Measurements from ENCODE around the gene CRELD1.

CRELD1 gene

DNA sequence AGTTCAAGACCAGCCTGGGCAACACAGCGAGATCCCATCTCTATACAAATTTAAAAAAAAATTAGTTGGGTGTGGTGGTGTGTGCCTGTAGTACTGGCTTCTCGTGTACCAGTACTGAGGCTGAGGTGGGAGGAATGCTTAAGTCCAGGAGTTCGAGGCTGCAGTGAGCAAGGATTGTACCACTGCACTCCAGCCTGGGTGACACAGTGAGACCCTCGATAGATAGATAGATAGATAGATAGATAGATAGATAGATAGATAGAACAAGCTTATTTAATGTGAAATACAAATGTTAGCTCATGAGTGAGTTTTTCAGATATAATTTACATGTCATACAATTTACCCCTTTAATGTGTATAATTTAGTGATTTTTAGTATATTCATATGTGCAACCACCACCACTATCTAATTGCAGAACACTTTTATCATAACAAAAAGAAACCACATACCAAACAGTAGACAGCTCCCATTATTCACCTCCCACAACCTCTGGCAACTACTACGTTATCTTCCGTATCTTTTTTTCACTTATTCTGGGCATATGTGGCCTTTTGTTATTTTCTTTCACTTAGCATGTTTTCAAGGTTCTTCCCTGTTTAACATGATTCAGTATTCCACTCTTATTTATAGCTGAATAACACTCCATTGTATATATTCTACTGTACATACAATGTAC, 31.7 kb downstream of the CRELD1 start:
- no peak for DNase-seq

DNA sequence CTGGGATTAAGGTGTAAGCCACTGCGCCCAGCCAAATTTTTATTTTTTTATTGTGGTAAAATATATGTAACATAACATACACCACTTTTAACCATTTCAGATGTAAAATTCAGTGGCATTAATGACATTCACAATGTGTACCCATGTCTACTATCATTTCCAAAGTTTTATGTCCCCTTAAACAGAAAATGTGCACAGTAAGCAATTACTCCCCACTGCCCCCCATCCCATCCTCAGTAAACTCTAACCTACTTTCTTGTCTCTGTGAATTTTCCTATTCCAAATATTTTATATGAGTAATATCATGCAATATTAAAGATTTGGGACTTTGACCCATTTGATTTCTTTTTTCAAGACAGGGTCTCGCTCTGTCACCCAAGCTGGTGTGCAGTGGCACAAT, 33.2 kb downstream of the CRELD1 start:
- DNase-seq, result no peak

DNA sequence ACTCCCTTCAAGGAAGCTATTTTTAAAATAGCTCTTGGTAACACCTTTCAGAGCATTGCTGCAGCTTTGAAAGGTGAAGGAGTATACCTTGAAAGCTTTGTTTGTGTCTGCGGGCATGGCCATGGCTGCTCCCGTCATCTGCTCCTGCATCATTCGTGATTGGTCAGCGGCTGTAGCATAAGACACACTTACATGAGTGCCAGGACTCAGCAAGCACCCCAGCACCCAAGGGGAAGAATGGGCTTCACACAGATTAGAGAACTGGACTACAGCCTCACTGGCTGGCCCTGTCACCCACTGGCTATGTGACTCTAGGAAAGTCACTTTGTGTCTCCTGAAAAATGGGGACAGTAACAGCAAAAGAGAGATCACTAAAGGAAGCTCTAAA, 36.0 kb downstream of the CRELD1 start:
- no peak for DNase-seq

DNA sequence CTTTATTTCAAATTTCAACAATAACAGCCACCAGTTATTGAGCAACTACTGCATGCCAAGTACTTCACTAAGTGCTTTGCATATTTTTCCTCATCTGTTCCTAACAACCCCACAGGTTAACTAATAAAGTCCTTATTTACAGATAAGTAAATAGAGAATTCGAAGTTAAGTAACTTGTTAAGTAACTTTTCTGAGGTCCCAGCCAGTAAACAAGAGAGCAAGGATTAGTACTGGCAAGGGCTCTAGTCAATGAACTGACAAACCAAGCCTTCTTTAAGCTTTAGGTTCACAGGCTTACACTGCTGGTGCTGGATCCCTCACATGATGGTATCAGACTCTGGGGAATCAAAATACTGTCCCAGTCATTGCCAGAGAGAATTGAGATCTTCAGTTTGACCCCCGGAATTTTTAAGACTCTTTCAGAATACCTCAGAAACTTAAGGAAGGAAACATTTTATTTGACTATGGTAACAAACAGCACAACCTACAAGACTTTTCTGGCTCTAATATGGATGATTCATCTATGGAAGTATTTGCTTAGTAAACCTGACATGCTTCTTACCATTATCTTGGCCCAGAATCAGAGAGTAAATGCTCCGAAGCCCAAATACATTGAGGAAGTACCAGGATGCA, 36.5 kb downstream of the CRELD1 start:
- DNase-seq, result no peak

DNA sequence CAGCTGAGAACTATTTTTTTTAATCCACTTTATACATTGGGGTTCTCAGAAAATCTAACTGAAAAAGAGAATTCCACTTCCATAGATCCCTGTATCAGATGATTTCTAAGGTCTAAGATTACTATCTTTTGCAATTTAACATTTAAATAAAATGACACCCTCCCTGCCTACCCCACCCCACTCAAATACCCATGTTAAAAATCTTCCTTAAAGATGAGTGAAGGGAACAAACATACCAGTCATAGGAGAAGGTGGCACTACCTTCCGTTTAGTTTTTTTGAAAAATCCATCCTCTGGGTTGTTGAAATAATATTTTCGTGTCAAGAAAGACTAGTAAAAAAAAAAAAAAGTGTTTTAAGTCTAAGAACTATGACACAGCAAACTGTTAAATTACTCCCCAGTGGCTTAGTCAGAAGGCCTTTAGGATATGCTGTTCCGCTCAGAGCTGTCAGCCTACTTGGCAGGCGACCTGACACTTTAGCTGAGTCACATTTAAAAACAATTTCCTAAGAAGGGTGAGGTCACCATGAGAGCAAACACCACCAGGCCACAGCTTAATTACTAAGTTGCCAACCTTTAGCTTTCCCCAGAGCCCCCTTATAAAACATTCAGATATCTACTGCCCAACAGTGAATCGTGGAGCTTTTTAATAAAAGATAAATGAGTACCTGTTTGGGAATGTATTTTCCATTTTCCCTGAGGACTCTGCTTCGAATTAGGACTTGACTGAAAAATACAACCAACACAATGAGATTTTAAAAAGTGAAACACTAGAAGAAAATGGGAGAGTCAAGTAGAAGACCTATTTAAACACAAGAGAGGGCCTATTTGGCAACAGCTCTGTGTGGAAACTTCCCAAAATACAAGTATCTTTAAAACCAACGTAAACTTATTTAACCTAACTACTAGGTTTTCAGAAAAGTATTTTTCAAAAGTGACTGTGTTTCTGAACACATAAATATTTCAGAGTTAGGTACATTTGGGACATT, 43.4 kb downstream of the CRELD1 start:
- DNase-seq, result peak; percentile 49

DNA sequence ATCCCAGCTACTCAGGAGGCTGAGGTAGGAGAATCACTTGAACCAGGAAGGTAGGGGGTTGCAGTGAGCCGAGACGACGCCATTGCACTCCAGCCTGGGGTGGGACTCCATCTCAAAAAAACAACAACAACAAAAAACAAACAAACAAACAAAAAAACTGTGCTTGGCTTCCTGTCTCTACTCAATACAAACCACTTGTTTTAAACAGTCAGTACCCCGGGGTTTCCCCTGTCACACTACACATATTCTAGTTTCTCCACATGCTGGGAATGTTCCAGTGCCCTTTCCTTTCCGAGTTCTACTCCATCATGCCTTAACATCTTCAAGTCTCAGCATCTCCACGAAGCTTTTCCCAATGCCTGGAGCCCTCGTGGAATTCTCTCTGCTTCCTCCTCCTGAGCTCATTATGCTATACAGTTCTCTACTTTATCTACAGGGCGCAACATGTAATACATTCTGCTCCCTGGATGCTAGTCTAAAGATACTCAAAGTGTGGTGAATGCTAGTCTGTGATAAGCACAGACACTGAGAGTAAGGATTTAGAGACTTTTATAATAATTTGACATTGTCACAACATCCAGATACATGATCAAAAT, 45.2 kb downstream of the CRELD1 start:
- no peak for DNase-seq

DNA sequence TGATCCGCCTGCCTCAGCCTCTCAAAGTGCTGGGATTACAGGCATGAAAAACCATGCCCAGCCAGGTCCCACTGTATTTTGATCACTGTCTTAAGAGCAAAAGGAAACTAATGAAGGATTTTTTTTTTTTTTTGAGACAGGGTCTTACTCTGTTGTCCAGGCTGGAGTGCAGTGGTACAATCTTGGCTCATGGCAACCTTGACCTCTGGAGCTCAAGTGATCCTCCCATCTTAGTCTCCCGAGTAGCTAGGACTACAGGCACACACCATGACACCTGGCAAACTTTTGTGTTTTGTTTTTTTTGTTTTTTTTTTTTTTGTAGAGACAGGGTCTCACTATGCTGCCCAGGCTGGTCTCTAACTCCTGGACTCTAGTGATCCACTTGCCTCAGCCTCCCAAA, 46.6 kb downstream of the CRELD1 start:
- DNase-seq, result no peak

DNA sequence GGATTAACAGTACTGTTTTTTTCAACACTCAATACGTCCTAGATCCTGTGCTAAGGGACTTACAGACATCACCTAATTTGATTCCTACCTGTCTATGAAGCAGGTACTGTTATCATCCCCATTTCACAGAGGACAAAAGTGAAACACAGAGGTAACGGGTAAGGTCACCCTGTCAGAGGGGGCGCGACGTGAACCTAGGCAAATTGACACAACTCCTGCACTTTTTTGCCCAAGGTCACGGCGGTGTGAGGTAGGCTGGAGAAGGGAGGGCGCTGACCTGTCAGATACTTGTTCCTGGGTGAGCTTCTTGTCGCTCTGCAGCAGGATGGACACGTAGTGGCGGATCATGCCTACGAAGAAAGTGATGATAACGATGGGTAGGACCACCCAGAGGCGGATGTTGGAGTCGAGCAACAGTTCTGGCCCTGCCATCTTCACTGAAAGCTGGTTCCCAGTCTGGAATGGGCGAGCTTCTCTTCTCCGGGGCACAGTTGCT, 52.6 kb downstream of the CRELD1 start:
- no peak for DNase-seq

DNA sequence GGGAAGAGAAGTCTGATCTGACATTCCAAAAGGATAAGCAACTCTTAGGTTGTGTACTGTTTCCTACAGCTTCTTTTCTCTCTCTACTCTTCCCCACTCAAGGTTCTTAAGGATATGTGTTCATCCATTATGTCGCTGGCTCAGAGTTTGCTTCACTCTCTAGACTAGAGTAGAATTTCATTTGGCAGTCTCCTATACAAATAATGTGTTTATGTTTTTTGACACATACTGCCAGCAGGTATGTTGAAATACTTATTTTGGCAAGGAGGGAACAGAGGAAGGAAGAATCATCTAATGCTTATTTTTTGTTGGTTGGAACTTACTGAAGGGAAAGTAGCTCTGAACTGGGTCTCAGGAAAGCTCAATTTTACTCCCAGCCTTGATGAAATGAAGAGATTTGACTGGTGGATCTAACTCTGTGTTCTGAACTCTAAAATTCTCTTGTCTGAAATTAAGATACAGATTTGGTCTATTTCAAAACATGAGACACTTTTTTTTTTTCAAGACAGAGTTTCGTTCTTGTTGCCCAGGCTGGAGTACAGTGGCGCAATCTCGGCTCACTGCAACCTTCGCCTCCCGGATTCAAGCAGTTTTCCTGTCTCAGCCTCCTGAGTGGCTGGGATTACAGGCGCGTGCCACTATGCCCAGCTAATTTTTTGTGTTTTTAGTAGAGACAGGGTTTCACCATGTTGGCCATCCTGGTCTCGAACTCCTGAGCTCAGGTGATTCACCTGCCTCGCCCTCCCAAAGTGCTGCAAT, 60.6 kb downstream of the CRELD1 start:
- DNase-seq, result no peak

Measured in GOT3 (cell line).